Tongue (tissue), 2 donors: Measurements from ENCODE around the gene PTPN13. TPM values are rescaled to one million over a fixed set of nuclear protein-coding genes. Genes with fewer than 3 reads are reported as not detected.
A peak's percentile ranks its signal among the peaks of the same experiment; 100 is the strongest.
"Not testable (repeated sequence)": the region's sequence is repeated elsewhere in the genome, so short reads cannot be mapped to it uniquely, and the experiment has no call there.

ENCODE experiments used
- DNase-seq: peaks from one replicate; pipeline ENCODE4 v3.0.0-alpha.2; 2015
- total RNA-seq: library from RNA; depleted of rRNA; stranded (reverse); fragments of >200 nt; gene quantifications from one replicate; pipeline ENCODE4 v1.2.3, GENCODE V29; 2014

The PTPN13 gene
- total RNA-seq, 1 donor from 2014 or later = 32.8 TPM

GRCh38 chr4:86718152-86718551, 124.0 kb downstream of the PTPN13 start:
- no peak for DNase-seq

GRCh38 chr4:86719149-86719548, 125.0 kb downstream of the PTPN13 start:
- DNase-seq = not testable (repeated sequence)

- DNase-seq = no peak
Observed at GRCh38 chr4:86720508-86721068, 126.5 kb downstream of the PTPN13 start.

GRCh38 chr4:86721412-86721811, 127.3 kb downstream of the PTPN13 start:
- DNase-seq = no peak

GRCh38 chr4:86730310-86730709, 136.2 kb downstream of the PTPN13 start:
- no peak for DNase-seq

- DNase-seq = no peak
Observed at GRCh38 chr4:86737244-86737643, 143.1 kb downstream of the PTPN13 start.

- no peak for DNase-seq
Observed at GRCh38 chr4:86741846-86742245, 147.7 kb downstream of the PTPN13 start.

GRCh38 chr4:86744570-86744969, 150.5 kb downstream of the PTPN13 start:
- DNase-seq = peak; percentile 12

- no peak for DNase-seq
Observed at GRCh38 chr4:86749121-86749520, 155.0 kb downstream of the PTPN13 start.

GRCh38 chr4:86755388-86755787, 161.3 kb downstream of the PTPN13 start:
- DNase-seq = no peak

- no peak for DNase-seq
Observed at GRCh38 chr4:86757468-86757867, 163.4 kb downstream of the PTPN13 start.

GRCh38 chr4:86759298-86759697, 165.2 kb downstream of the PTPN13 start:
- no peak for DNase-seq

- DNase-seq = no peak
Observed at GRCh38 chr4:86762649-86763048, 168.5 kb downstream of the PTPN13 start.

GRCh38 chr4:86769794-86770193, 175.7 kb downstream of the PTPN13 start:
- no peak for DNase-seq

GRCh38 chr4:86771141-86771540, 177.0 kb downstream of the PTPN13 start:
- DNase-seq = no peak

- no peak for DNase-seq
Observed at GRCh38 chr4:86775061-86775460, 180.9 kb downstream of the PTPN13 start.

GRCh38 chr4:86778175-86778574, 184.1 kb downstream of the PTPN13 start:
- no peak for DNase-seq

GRCh38 chr4:86788826-86789225, 194.7 kb downstream of the PTPN13 start:
- DNase-seq = no peak

- DNase-seq = no peak
Observed at GRCh38 chr4:86791126-86791525, 197.0 kb downstream of the PTPN13 start.

GRCh38 chr4:86809809-86810208, 215.7 kb downstream of the PTPN13 start:
- DNase-seq = no peak

- no peak for DNase-seq
Observed at GRCh38 chr4:86810847-86811246, 216.7 kb downstream of the PTPN13 start.

GRCh38 chr4:86815653-86816052, 221.5 kb downstream of the PTPN13 start:
- DNase-seq = no peak

GRCh38 chr4:86816501-86817273, 222.6 kb downstream of the PTPN13 start:
- peak; percentile 32 for DNase-seq

- no peak for DNase-seq
Observed at GRCh38 chr4:86818211-86818610, 224.1 kb downstream of the PTPN13 start.
